ENCODE measurements around the gene KRTAP12-3. TPM values are rescaled to one million over a fixed set of nuclear protein-coding genes. Genes with fewer than 3 reads are reported as not detected.
"Not testable (repeated sequence)": the region's sequence is repeated elsewhere in the genome, so short reads cannot be mapped to it uniquely, and the experiment has no call there.

Gene KRTAP12-3
- total and polyA plus RNA-seq, 2 donors, result not detected

DNA sequence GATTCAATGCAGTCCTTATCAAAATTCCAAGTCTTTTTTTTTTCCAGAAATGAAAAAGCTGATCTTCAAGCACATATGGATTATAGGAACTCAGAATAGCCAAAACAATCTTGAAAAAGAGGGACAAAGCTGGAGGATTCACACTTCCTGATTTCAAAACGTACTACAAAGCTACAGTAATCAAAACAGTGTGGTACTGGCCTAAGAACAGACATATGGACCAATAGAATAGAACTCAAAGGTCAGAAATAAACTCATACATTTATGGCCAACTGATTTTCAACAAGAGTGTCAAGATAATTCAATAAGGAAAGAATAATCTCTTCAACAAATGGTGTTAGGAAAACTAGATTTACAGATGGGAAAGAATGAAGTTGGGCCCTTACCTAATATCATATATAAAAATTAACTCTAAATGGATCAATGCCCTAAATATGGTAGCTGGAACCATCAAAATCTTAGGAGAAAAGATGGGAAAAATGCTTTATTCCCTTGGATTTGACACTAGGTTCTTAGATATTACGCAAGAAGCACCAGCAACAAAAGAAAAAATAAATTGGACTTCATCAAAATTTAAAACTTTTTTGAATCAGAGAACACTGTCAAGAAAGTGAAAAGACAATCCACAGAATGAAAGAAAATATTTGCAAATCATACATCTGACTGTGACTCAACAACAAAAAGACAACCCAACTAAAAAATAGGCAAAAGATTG lies 35.2 kb downstream of the KRTAP12-3 start:
- Histone ChIP-seq H3K4me3 (ENCODE audit: low read depth, low read length) (no peak overlapping the region), H3K36me3 (ENCODE audit: insufficient read depth) (no peaks in the 10 kb centered on the region), H3K27ac (ENCODE audit: low read depth) (no peak overlapping the region), H3K4me1 (ENCODE audit: insufficient read depth) (no peaks in the 10 kb centered on the region)
- no peak for DNase-seq (ENCODE audit: extremely low spot score)
- WGBS, result 48% methylated on average over 2 of the region's 2 CpGs

DNA sequence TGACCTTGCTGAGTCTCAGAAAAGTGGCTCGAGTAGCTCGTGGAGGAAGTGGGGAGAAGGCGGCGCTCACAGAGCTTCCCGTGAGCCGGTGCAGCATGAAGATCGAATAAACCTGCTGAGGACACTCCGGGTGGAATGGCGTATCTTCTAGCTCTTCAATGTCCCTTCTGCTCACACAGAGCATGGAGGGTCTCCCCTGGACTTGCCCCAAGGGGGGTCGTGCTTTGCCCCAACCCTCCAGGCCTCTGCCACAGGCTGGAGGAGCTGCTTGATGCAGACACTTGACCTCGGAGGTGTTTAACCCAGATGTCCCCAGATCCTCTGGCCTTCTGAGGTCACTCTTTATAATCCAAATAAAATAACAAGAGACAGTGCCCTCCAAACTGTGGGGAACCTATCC lies 37.0 kb downstream of the KRTAP12-3 start:
- DNase-seq (ENCODE audit: extremely low spot score), result no peak
- H3K27ac ChIP-seq (ENCODE audit: low read depth), result no peak overlapping the region
- no peaks in the 10 kb centered on the region for H3K36me3 ChIP-seq (ENCODE audit: insufficient read depth)
- no peaks in the 10 kb centered on the region for H3K4me1 ChIP-seq (ENCODE audit: insufficient read depth)
- WGBS, result 67% methylated on average over 11 of the region's 11 CpGs
- H3K4me3 ChIP-seq (ENCODE audit: low read depth, low read length), result no peak overlapping the region

DNA sequence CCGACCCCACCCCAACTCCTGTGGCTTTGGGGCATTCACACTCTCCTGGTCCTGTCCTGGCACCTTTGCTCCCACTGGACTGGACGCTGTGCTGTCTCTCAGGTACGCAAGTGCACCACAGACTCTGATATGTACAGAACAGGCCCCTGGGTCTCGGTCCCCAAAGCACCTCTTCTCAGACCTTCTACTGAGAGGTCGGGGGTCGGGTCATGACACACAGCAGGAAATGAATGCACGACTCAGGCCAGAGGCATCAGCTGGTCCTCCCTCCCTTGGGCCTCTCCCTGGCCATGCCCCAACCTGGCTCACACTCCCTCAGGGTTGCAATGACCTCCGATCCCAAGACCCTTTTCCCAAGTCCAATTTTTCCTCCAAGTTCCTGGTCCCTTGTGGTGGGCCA lies 37.5 kb downstream of the KRTAP12-3 start:
- no peak for DNase-seq (ENCODE audit: extremely low spot score)
- WGBS, result 67% methylated on average over 8 of the region's 8 CpGs
- Histone ChIP-seq H3K4me1 (ENCODE audit: insufficient read depth) (no peaks in the 10 kb centered on the region), H3K4me3 (ENCODE audit: low read depth, low read length) (no peak overlapping the region), H3K36me3 (ENCODE audit: insufficient read depth) (no peaks in the 10 kb centered on the region), H3K27ac (ENCODE audit: low read depth) (no peak overlapping the region)

DNA sequence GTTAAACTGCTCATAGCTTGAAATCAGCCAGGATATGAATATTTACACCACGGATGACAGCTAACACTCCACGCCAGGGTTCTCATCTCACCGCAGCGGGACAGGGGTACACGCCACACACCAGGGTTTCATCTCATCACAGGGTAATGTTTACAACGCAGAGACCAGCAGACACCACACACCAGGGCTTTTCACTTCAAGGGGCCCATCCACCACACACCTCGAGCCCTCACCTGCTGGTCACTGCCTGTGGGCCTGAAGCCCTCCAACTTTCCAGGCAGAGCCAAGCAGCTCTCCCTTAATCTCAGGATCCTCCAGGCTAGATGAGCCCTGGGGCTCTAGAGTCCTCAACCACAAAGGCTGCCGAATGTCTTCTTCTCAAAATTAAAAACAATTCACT lies 37.9 kb downstream of the KRTAP12-3 start:
- 51% methylated on average over 8 of the region's 8 CpGs for WGBS
- no peak for DNase-seq (ENCODE audit: extremely low spot score)
- H3K4me3 ChIP-seq (ENCODE audit: low read depth, low read length), result no peak overlapping the region
- no peaks in the 10 kb centered on the region for H3K4me1 ChIP-seq (ENCODE audit: insufficient read depth)
- no peak overlapping the region for H3K27ac ChIP-seq (ENCODE audit: low read depth)
- no peaks in the 10 kb centered on the region for H3K36me3 ChIP-seq (ENCODE audit: insufficient read depth)

DNA sequence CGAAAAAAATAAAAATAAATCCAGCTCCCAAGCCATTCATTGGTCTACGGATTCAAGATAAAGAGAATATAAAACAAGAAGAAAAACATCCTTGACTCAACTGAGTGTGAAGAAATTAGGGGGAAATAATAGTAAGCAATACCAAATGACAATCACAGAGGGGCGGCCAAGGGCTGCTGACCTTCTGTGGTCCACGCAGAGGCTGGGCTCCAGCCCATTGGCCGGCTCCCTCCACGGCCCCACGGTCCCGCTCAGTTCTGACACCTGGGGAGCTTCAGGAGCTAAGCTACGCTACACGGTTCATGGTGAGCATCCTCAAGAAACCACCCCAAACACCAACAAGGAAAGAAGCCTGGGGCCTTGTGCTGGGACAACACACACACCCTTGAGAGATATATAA lies 38.8 kb downstream of the KRTAP12-3 start:
- Histone ChIP-seq H3K4me1 (ENCODE audit: insufficient read depth) (no peaks in the 10 kb centered on the region), H3K36me3 (ENCODE audit: insufficient read depth) (no peaks in the 10 kb centered on the region), H3K27ac (ENCODE audit: low read depth) (no peak overlapping the region), H3K4me3 (ENCODE audit: low read depth, low read length) (no peak overlapping the region)
- DNase-seq (ENCODE audit: extremely low spot score), result no peak
- WGBS, result 67% methylated on average over 10 of the region's 10 CpGs

DNA sequence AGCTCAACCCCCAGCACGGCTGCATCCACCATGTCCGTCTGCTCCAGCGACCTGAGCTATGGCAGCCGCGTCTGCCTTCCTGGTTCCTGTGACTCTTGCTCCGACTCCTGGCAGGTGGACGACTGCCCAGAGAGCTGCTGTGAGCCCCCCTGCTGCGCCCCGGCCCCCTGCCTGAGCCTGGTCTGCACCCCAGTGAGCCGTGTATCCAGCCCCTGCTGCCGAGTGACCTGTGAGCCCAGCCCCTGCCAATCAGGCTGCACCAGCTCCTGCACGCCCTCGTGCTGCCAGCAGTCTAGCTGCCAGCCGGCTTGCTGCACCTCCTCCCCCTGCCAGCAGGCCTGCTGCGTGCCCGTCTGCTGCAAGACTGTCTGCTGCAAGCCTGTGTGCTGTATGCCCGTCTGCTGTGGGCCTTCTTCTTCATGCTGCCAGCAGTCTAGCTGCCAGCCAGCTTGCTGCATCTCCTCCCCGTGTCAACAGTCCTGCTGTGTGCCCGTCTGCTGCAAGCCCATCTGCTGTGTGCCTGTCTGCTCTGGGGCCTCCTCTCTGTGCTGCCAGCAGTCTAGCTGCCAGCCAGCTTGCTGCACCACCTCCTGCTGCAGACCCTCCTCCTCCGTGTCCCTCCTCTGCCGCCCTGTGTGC lies 39.6 kb downstream of the KRTAP12-3 start, which contains the start of gene KRTAP10-12:
Gene KRTAP10-12, plus strand, starts transcription at position 1 of the 639 bp plus-strand sequence. Its CDS starts 30 bp downstream, at position 31.
- 56% methylated on average over 21 of the region's 21 CpGs for WGBS
- not testable (repeated sequence) for H3K27ac ChIP-seq (ENCODE audit: low read depth); H3K36me3 ChIP-seq (ENCODE audit: insufficient read depth); DNase-seq (ENCODE audit: extremely low spot score); H3K4me3 ChIP-seq (ENCODE audit: low read depth, low read length); H3K4me1 ChIP-seq (ENCODE audit: insufficient read depth)

DNA sequence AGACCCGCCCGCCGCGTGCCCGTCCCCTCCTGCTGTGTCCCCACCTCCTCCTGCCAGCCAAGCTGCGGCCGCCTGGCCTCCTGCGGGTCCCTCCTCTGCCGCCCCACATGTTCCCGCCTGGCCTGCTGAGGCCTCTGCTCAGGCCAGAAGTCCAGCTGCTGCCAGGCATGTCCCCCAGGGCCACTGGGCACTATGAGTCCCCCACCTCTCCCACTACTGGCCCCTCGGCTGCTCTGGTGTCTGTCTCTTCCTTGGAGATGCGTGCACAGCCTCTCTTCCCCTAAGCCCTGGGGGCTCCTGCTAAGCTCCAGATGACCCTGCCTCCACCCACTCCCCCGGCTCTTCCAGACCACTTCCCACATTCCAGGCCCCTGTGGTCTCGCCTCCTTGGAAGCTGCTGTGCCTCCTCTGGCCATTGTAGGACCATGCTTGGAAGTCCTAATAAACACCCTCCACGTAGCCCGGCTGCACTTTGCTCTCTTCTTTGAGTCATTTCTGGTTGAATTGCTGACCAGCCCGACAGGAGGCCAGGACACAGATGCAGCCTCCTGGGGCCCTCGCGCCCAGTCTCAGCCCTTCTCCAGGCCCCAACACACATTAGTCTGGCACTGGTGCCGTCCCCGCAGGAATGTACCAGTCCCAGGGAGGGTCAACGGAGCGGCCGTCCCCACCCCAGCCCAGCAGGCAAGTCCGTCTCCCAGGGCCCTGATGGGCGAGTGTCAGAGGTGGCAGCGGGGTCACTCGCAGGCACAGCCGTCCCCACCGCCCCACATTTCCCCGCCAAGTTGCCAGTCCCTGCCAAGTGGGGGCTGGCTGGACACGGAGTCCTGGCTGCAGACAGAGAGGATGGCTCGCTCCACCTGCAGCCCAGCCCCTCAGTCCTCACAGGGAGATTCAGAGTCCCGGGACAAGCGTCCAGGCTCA lies 40.3 kb downstream of the KRTAP12-3 start:
- 29% methylated on average over 35 of the region's 35 CpGs for WGBS
- no peak for DNase-seq (ENCODE audit: extremely low spot score)
- H3K27ac ChIP-seq (ENCODE audit: low read depth), result no peak overlapping the region

DNA sequence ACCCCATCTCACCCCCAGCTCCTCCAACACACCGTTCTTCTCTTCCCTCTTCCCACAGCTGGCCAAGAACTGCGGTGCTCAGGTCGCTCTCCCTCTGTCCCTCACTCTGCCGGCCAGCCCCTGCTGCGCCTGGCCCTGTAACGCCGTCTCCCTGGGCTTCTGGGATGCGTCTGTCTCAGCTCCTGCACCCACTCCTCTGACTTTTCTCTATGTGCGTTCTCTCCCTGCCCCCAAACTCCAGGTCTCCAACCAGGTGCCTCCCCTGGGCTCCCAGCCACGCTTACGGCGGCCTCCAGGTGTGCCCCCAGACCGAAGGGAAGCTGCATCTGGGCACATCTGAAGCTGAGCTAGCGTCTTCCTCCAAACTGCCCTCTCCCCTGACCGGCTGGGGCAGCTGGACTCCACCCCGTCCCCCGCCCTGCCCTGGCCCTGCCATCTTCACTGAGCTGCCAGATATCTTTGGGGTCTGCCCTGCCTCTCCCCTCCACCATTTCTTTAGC lies 41.8 kb downstream of the KRTAP12-3 start:
- no peaks in the 10 kb centered on the region for H3K36me3 ChIP-seq (ENCODE audit: insufficient read depth)
- WGBS, result 45% methylated on average over 17 of the region's 17 CpGs
- H3K4me1 ChIP-seq (ENCODE audit: insufficient read depth), result no peaks in the 10 kb centered on the region
- no peak overlapping the region for H3K27ac ChIP-seq (ENCODE audit: low read depth)
- no peak for DNase-seq (ENCODE audit: extremely low spot score)
- H3K4me3 ChIP-seq (ENCODE audit: low read depth, low read length), result no peak overlapping the region

More for the DNA sequence above, 40.3 kb downstream of the KRTAP12-3 start:
- H3K4me1 ChIP-seq (ENCODE audit: insufficient read depth), result no peaks in the 10 kb centered on the region
- no peak overlapping the region for H3K4me3 ChIP-seq (ENCODE audit: low read depth, low read length)
- H3K36me3 ChIP-seq (ENCODE audit: insufficient read depth), result no peaks in the 10 kb centered on the region

DNA sequence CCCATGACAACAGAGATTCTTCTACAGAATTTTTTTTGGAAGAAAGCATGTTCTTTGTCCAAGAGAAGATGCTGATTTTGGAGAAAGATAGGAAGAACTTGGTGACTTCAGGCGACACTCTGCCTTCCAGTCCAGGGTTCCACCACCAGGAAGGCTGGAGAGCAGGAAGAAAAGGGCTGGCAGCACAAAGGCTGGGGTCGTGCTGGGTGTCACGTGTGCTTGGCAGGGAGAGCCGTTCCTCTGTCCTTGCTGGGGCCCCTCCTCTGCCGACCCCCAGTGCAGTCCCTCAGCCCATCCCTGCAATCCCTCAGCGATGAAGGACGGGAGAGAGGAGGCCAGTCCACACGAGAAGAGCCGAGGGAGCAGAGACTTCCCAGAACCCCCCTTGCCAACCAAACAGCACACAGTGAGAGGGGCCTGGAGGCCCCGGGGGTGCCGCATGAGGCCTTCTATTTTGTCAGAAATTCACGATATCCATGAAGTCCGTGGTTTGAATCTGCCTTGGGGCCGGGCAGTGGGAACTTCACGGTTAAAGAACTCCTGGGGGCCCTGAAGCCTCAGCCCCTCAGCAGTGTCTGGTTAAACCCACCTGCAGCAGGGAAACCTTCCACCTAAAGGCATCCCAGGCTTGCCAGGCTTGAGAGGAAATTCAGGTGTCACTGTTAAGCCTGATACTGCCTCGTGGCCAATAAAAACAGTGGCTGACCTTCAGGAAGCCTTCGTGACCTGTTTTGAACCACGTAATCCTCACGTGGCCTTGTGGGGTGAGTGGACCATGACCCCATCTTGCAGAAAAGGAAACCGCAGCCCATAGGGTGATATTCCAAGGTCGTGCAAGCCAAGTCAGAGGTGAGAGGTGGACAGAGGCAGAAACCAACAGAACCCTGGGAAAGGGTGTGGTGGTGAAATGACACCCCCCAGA lies 42.6 kb downstream of the KRTAP12-3 start:
- no peak for DNase-seq (ENCODE audit: extremely low spot score)
- no peak overlapping the region for H3K4me3 ChIP-seq (ENCODE audit: low read depth, low read length)

DNA sequence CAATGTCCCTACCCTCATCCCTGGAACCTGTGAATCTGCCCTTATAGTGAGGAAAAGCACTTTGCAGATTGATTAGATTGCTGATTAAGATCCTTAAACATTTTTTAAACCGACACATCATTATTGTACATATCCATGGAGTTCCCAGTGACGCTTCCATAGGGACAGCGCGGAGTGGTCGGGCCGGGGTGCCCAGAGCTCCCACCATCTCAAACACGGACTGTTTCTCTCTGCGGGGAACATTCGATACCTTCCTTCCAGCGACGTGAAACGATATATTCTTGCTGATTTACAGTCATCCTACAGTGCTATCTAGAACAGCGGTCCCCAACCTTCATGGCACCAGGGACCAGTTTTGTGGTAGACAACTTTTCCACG lies 43.3 kb downstream of the KRTAP12-3 start:
- DNase-seq (ENCODE audit: extremely low spot score), result no peak
- H3K36me3 ChIP-seq (ENCODE audit: insufficient read depth), result no peaks in the 10 kb centered on the region
- 79% methylated on average over 14 of the region's 14 CpGs for WGBS

More for the DNA sequence above, 42.6 kb downstream of the KRTAP12-3 start:
- Histone ChIP-seq H3K27ac (ENCODE audit: low read depth) (no peak overlapping the region), H3K36me3 (ENCODE audit: insufficient read depth) (no peaks in the 10 kb centered on the region), H3K4me1 (ENCODE audit: insufficient read depth) (no peaks in the 10 kb centered on the region)
- 41% methylated on average over 21 of the region's 21 CpGs for WGBS

DNA sequence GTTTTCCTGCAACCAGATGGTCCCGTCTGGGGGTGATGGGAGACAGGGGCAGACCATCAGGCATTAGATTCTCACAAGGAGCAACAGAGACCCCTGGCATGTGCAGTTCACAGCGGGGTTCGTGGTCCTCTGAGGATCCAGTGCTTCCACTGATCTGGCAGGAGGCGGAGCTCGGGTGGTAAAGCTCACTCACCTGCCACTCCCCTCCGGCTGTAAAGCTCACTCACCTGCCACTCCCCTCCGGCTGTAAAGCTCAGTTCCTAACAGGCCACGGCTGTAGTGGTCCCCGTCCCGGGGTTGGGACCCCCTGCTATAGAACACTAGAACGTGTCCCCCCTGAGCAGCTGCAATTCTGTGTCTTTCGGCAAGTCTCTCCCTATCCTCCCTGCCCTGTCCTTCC lies 43.8 kb downstream of the KRTAP12-3 start:
- Histone ChIP-seq H3K4me3 (ENCODE audit: low read depth, low read length) (no peak overlapping the region), H3K4me1 (ENCODE audit: insufficient read depth) (no peaks in the 10 kb centered on the region), H3K36me3 (ENCODE audit: insufficient read depth) (no peaks in the 10 kb centered on the region), H3K27ac (ENCODE audit: low read depth) (no peak overlapping the region)
- WGBS, result 17% methylated on average over 12 of the region's 12 CpGs
- no peak for DNase-seq (ENCODE audit: extremely low spot score)

More for the DNA sequence above, 43.3 kb downstream of the KRTAP12-3 start:
- no peak overlapping the region for H3K4me3 ChIP-seq (ENCODE audit: low read depth, low read length)
- H3K27ac ChIP-seq (ENCODE audit: low read depth), result no peak overlapping the region
- H3K4me1 ChIP-seq (ENCODE audit: insufficient read depth), result no peaks in the 10 kb centered on the region

DNA sequence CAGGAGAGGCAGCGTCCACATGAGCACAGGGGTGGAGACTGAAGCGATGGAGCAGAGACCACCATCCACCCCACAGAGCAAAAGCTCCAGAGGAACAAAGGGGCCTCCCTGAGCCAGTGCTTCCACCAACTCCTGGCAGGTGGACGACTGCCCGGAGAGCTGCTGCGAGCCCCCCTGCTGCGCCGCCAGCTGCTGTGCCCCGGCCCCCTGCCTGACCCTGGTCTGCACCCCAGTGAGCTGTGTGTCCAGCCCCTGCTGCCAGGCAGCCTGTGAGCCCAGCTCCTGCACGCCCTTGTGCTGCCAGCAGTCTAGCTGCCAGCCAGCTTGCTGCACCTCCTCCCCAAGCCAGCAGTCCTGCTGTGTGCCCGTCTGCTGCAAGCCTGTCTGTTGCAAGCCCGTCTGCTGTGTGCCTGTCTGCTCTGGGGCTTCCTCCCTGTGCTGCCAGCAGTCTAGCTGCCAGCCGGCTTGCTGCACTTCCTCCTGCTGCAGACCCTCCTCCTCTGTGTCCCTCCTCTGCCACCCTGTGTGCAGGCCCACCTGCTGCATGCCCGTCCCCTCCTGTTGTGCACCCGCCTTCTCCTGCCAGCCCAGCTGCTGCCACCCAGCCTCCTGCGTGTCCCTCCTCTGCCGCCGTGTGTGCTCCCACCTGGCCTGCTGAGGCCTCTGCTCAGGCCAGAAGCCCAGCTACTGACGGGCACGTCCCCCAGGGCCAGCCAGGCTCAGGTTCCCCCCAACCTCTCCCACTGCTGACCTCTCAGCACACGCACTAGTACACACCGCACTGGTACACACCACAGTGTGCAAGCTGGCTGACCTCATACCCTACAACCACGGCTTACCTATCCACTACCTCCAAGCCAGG lies 44.6 kb downstream of the KRTAP12-3 start:
- Histone ChIP-seq H3K36me3 (ENCODE audit: insufficient read depth) (no peaks in the 10 kb centered on the region), H3K4me1 (ENCODE audit: insufficient read depth) (no peaks in the 10 kb centered on the region), H3K4me3 (ENCODE audit: low read depth, low read length) (no peak overlapping the region), H3K27ac (ENCODE audit: low read depth) (no peak overlapping the region)
- WGBS, result 68% methylated on average over 22 of the region's 22 CpGs
- no peak for DNase-seq (ENCODE audit: extremely low spot score)

Data from urinary bladder (tissue), 4 donors.